Fibroblast of lung (primary cell): ENCODE data around the gene PHACTR2. TPM values are rescaled to one million over a fixed set of nuclear protein-coding genes. Genes with fewer than 3 reads are reported as not detected.

ENCODE experiments used
- DNase-seq, 2 donors: peaks; one replicate each; pipeline versions ENCODE4 v3.0.0 to v3.0.0-alpha.2; 2010; ENCODE audit warnings: low read depth in 2 of 2
- H2AFZ ChIP-seq: 2 replicates; pipeline ENCODE4 v1.5.1; 2012; ENCODE audit warnings: low read length, control low read depth, inconsistent platforms
- H3K27ac ChIP-seq: 2 replicates; pipeline ENCODE4 v1.5.1; 2011; ENCODE audit warnings: low read length, control low read depth; ENCODE audit not compliant: insufficient read depth
- H3K27me3 ChIP-seq: 2 replicates; pipeline ENCODE4 v1.5.1; 2011; ENCODE audit warnings: mild to moderate bottlenecking, low read length; ENCODE audit not compliant: control insufficient read depth, insufficient read depth
- H3K36me3 ChIP-seq: 2 replicates; pipeline ENCODE4 v1.5.1; 2011; ENCODE audit warnings: low read length; ENCODE audit not compliant: control insufficient read depth, insufficient read depth
- H3K4me1 ChIP-seq: 2 replicates; pipeline ENCODE4 v1.5.1; 2011; ENCODE audit warnings: low read length; ENCODE audit not compliant: control insufficient read depth, insufficient read depth; ENCODE audit errors: extremely low read depth
- H3K4me2 ChIP-seq: 2 replicates; pipeline ENCODE4 v1.5.1; 2011; ENCODE audit warnings: low read length, control low read depth; ENCODE audit not compliant: insufficient read depth; ENCODE audit errors: extremely low read depth
- H3K4me3 ChIP-seq, 4 experiments: fragments of 200-600 bp in 1 of 4; sonication (generic) in 1 of 4; replicated peaks in 1 of 4; 2 replicates each; pipeline ENCODE4 v1.5.1; 2011 to 2016; ENCODE audit warnings: low read length in 4 of 4, low read depth in 3 of 4, mild to moderate bottlenecking in 3 of 4, control low read depth in 2 of 4, inconsistent platforms in 1 of 4, mixed read lengths in 1 of 4; ENCODE audit not compliant: insufficient read depth in 1 of 4; ENCODE audit errors: control extremely low read depth in 1 of 4
- H3K79me2 ChIP-seq: 2 replicates; pipeline ENCODE4 v1.5.1; 2012; ENCODE audit warnings: mild to moderate bottlenecking, low read length, inconsistent platforms; ENCODE audit not compliant: control insufficient read depth, insufficient read depth
- H3K9ac ChIP-seq: 2 replicates; pipeline ENCODE4 v1.5.1; 2011; ENCODE audit warnings: mild to moderate bottlenecking, low read length, control low read depth; ENCODE audit not compliant: insufficient read depth
- H3K9me3 ChIP-seq: 2 replicates; pipeline ENCODE4 v1.5.1; 2012; ENCODE audit warnings: low read depth, low read length; ENCODE audit not compliant: control insufficient read depth, insufficient read depth
- H4K20me1 ChIP-seq: 2 replicates; pipeline ENCODE4 v1.5.1; 2011; ENCODE audit warnings: low read length; ENCODE audit not compliant: control insufficient read depth, insufficient read depth; ENCODE audit errors: extremely low read depth
- CTCF ChIP-seq, 2 donors: IDR thresholded peaks in 1 of 2; conservative IDR thresholded peaks in 1 of 2; 1 replicate in 1 of 2; 2 replicates in 1 of 2; pipeline ENCODE4 v1.5.1; 2011 to 2012; ENCODE audit warnings: low read length in 2 of 2, control low read depth in 1 of 2, inconsistent platforms in 1 of 2, low read depth in 1 of 2, mild to moderate bottlenecking in 1 of 2
- EZH2 ChIP-seq: IDR thresholded peaks from 2 replicates; pipeline ENCODE4 v1.5.1; 2012; ENCODE audit warnings: low read length, control low read depth, mild to moderate bottlenecking; ENCODE audit errors: missing control alignments
- polyA plus RNA-seq, 2 donors: library from polyadenylated mRNA; depleted of rRNA in 1 of 2; stranded (reverse) in 1 of 2; unstranded in 1 of 2; fragments of >200 nt; gene quantifications; 2 replicates each; pipeline ENCODE4 v1.2.1, GENCODE V29; 2011 to 2012; ENCODE audit warnings: missing spikeins in 1 of 2
- total RNA-seq: library from RNA; depleted of rRNA; stranded (reverse); fragments of >200 nt; gene quantifications from 2 replicates; pipeline ENCODE4 v1.2.1, GENCODE V29; 2014

The PHACTR2 gene
- total and polyA plus RNA-seq, 2 donors (not counting 1 experiment from before 2014, with no cell fraction given) = 40.1 to 55.0 TPM

- Histone ChIP-seq H3K9me3 (no peaks in the 10 kb centered on the region), H3K9ac (no peak overlapping the region), H4K20me1 (no peaks in the 10 kb centered on the region), H3K27me3 (no peaks in the 10 kb centered on the region), H3K4me1 (no peaks in the 10 kb centered on the region), H3K27ac (no peak overlapping the region), H3K4me2 (no peak overlapping the region), H3K79me2 (no peaks in the 10 kb centered on the region), H3K36me3 (peaks cover 2% of the 10 kb centered on the region), H2AFZ (no peak overlapping the region), H3K4me3 (no peak overlapping the region)
- DNase-seq = no peak
- TF ChIP-seq CTCF (conservative IDR thresholded peaks at IDR 0.05 in 1 of 2, IDR thresholded peaks at IDR 0.05 in 1 of 2; ENCODE audit: low read depth in 1 of 2, low read length in 2 of 2) (no peak), EZH2 (no peak)
Measured at GRCh38 chr6:143765422-143766184, 87.8 kb downstream of the PHACTR2 start.

GRCh38 chr6:143766185-143766553 is 88.4 kb downstream of the PHACTR2 start:
- Histone ChIP-seq H4K20me1 (no peaks in the 10 kb centered on the region), H3K79me2 (no peaks in the 10 kb centered on the region), H3K4me2 (no peak overlapping the region), H3K4me1 (no peaks in the 10 kb centered on the region), H3K9ac (no peak overlapping the region), H3K36me3 (peaks cover 2% of the 10 kb centered on the region), H2AFZ (no peak overlapping the region), H3K27me3 (no peaks in the 10 kb centered on the region), H3K9me3 (no peaks in the 10 kb centered on the region), H3K4me3 (no peak overlapping the region), H3K27ac (no peak overlapping the region)
- TF ChIP-seq EZH2 (no peak), CTCF (conservative IDR thresholded peaks at IDR 0.05 in 1 of 2, IDR thresholded peaks at IDR 0.05 in 1 of 2; ENCODE audit: low read depth in 1 of 2, low read length in 2 of 2) (no peak)
- no peak for DNase-seq

- H3K4me1 ChIP-seq = no peaks in the 10 kb centered on the region
- TF ChIP-seq CTCF (conservative IDR thresholded peaks at IDR 0.05 in 1 of 2, IDR thresholded peaks at IDR 0.05 in 1 of 2; ENCODE audit: low read depth in 1 of 2, low read length in 2 of 2) = no peak
- TF ChIP-seq EZH2 = no peak
- no peak overlapping the region for H2AFZ ChIP-seq
Measured at GRCh38 chr6:143767433-143767832, 89.7 kb downstream of the PHACTR2 start.

More at GRCh38 chr6:143767433-143767832, 89.7 kb downstream of the PHACTR2 start:
- Histone ChIP-seq H3K4me3 (no peak overlapping the region), H3K9me3 (no peaks in the 10 kb centered on the region), H4K20me1 (no peaks in the 10 kb centered on the region), H3K4me2 (no peak overlapping the region), H3K27me3 (no peaks in the 10 kb centered on the region), H3K36me3 (peaks cover 2% of the 10 kb centered on the region), H3K27ac (no peak overlapping the region), H3K9ac (no peak overlapping the region), H3K79me2 (no peaks in the 10 kb centered on the region)
- no peak for DNase-seq
